ENCODE measurements around the gene HMX3. TPM values are rescaled to one million over a fixed set of nuclear protein-coding genes. Genes with fewer than 3 reads are reported as not detected.

The HMX3 gene
- total RNA-seq, 1 donor from 2014 or later = not detected

DNA sequence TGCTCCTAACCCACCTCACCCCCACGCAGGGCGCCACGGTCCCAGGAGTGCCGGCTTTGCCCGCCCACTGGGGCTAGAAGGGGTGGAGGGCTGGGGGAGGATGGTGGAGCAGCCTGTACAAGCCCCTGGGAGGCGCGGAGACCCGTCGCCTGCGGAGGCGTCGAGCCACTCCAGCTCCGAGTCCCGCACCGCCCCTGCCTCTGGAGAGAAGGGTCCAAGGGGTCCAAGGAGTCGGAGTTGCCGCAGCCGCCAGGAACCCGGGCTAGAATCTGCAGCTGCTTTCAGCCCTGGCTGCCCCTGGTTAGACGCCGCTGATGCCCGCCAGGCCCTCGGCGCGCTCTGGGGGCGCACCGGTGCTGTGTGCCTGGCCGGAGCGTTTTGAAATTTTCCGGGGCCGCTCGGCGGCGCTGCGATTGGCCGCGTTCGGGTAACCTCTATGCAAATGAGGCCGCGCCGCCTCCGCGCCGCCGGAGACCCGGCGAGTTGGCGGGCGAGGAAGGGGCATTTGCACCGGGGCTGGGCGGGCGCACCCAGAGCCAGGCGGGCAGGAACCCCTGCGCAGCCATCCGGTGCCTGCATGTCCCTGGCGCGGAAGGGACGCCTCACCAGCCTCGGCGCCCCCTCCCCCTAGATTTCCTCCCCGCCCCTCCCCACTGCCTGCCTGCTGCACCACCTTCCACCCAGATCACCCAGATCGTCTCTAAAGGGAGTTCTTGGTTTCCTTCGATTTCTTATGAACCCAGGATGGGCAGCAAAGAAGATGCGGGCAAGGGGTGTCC lies 12.1 kb downstream of the HMX3 start, which contains the start of gene HMX2:
HMX2 (plus strand) TSS at position 502 of the 779 bp plus-strand sequence; CDS start at position 745, 243 bp downstream.
- H3K4me1 Mint-ChIP-seq (ENCODE audit: unreplicated experiment) = peaks cover 38% of the 10 kb centered on the region
- no peaks in the 10 kb centered on the region for H3K9me3 Mint-ChIP-seq (ENCODE audit: unreplicated experiment)
- no peaks in the 10 kb centered on the region for H3K36me3 Mint-ChIP-seq (ENCODE audit: low read depth, unreplicated experiment)
- TF ChIP-seq CTCF (IDR thresholded peaks at IDR 0.05; ENCODE audit: unreplicated experiment) = no peak
- DNase-seq (ENCODE audit: low spot score) = peak; percentile 49
- peaks cover 32% of the 10 kb centered on the region for H3K27me3 Mint-ChIP-seq (ENCODE audit: unreplicated experiment)
- H3K27ac Mint-ChIP-seq (ENCODE audit: unreplicated experiment) = no peak within 1 kb of the TSS
- peak within 1 kb of the TSS; percentile 71 for H3K4me3 Mint-ChIP-seq (ENCODE audit: unreplicated experiment)

- Mint-ChIP-seq H3K4me3 (ENCODE audit: unreplicated experiment) (peak overlapping the region; percentile 33), H3K27me3 (ENCODE audit: unreplicated experiment) (peaks cover 25% of the 10 kb centered on the region), H3K4me1 (ENCODE audit: unreplicated experiment) (peaks cover 37% of the 10 kb centered on the region), H3K36me3 (ENCODE audit: low read depth, unreplicated experiment) (no peaks in the 10 kb centered on the region), H3K9me3 (ENCODE audit: unreplicated experiment) (no peaks in the 10 kb centered on the region), H3K27ac (ENCODE audit: unreplicated experiment) (no peak overlapping the region)
- TF ChIP-seq CTCF (IDR thresholded peaks at IDR 0.05; ENCODE audit: unreplicated experiment) = no peak
- DNase-seq (ENCODE audit: low spot score) = no peak
Observed at GRCh38 chr10:123148414-123149161, 12.8 kb downstream of the HMX3 start.

GRCh38 chr10:123149162-123149567 lies 13.4 kb downstream of the HMX3 start:
- peaks cover 38% of the 10 kb centered on the region for H3K4me1 Mint-ChIP-seq (ENCODE audit: unreplicated experiment)
- TF ChIP-seq CTCF (IDR thresholded peaks at IDR 0.05; ENCODE audit: unreplicated experiment) = no peak
- DNase-seq (ENCODE audit: low spot score) = no peak
- no peaks in the 10 kb centered on the region for H3K9me3 Mint-ChIP-seq (ENCODE audit: unreplicated experiment)
- H3K27me3 Mint-ChIP-seq (ENCODE audit: unreplicated experiment) = peaks cover 22% of the 10 kb centered on the region
- peak overlapping the region; percentile 33 for H3K4me3 Mint-ChIP-seq (ENCODE audit: unreplicated experiment)
- no peaks in the 10 kb centered on the region for H3K36me3 Mint-ChIP-seq (ENCODE audit: low read depth, unreplicated experiment)
- no peak overlapping the region for H3K27ac Mint-ChIP-seq (ENCODE audit: unreplicated experiment)

- H3K4me1 Mint-ChIP-seq (ENCODE audit: unreplicated experiment) = peaks cover 37% of the 10 kb centered on the region
- no peaks in the 10 kb centered on the region for H3K36me3 Mint-ChIP-seq (ENCODE audit: low read depth, unreplicated experiment)
- peaks cover 22% of the 10 kb centered on the region for H3K27me3 Mint-ChIP-seq (ENCODE audit: unreplicated experiment)
Observed at GRCh38 chr10:123149568-123150270, 13.9 kb downstream of the HMX3 start.

More at GRCh38 chr10:123149568-123150270, 13.9 kb downstream of the HMX3 start:
- peak; percentile 57 for DNase-seq (ENCODE audit: low spot score)
- no peak for TF ChIP-seq CTCF (IDR thresholded peaks at IDR 0.05; ENCODE audit: unreplicated experiment)
- peak overlapping the region; percentile 85 for H3K4me3 Mint-ChIP-seq (ENCODE audit: unreplicated experiment)
- H3K9me3 Mint-ChIP-seq (ENCODE audit: unreplicated experiment) = no peaks in the 10 kb centered on the region
- H3K27ac Mint-ChIP-seq (ENCODE audit: unreplicated experiment) = peak overlapping the region; percentile 64
